Prostate gland (tissue), 2 donors: ENCODE measurements around the gene PBXIP1.

ENCODE experiments used
- CTCF ChIP-seq, 4 experiments: fragments of 200-600 bp in 2 of 4; fragments of 450-650 bp in 2 of 4; sonication (generic) in 2 of 4; IDR thresholded peaks; 1 replicate in 3 of 4; 2 replicates in 1 of 4; pipeline ENCODE4 v1.5.1; 2016 to 2019; ENCODE audit warnings: antibody characterized with exemption in 4 of 4, mild to moderate bottlenecking in 2 of 4, moderate library complexity in 2 of 4
- POLR2A ChIP-seq: fragments of 450-650 bp; IDR thresholded peaks from one replicate; pipeline ENCODE4 v1.6.1; 2016; ENCODE audit warnings: antibody characterized with exemption, mild to moderate bottlenecking
- POLR2AphosphoS5 ChIP-seq: sonication (generic); formaldehyde crosslinking; IDR thresholded peaks from one replicate; pipeline ENCODE4 v1.6.1; 2017; ENCODE audit warnings: antibody characterized with exemption

GRCh38 chr1:154971341-154971998, 15.6 kb upstream of the PBXIP1 start:
- TF ChIP-seq CTCF (IDR thresholded peaks at IDR 0.05) (no peak), POLR2AphosphoS5 (no peak), POLR2A (no peak)
